Testis (tissue), 3 donors: ENCODE data around the gene PDE7B. TPM values are rescaled to one million over a fixed set of nuclear protein-coding genes. Genes with fewer than 3 reads are reported as not detected.

Experiments used
- DNase-seq: peaks from one replicate; pipeline ENCODE4 v3.0.0-alpha.2; 2019
- H3K27ac ChIP-seq, 2 donors: fragments of 200-600 bp; sonication (generic); one replicate each; pipeline ENCODE4 v1.5.1; 2019
- H3K27me3 ChIP-seq: fragments of 200-600 bp; sonication (generic); one replicate; pipeline ENCODE4 v1.5.1; 2019
- H3K36me3 ChIP-seq: fragments of 200-600 bp; sonication (generic); one replicate; pipeline ENCODE4 v1.5.1; 2017; ENCODE audit warnings: low read depth; ENCODE audit errors: missing control alignments
- H3K4me1 ChIP-seq: fragments of 200-600 bp; sonication (generic); one replicate; pipeline ENCODE4 v1.5.1; 2019
- H3K4me3 ChIP-seq, 2 donors: fragments of 200-600 bp; sonication (generic); one replicate each; pipeline ENCODE4 v1.5.1; 2017 to 2019
- H3K9me3 ChIP-seq: fragments of 200-600 bp; sonication (generic); one replicate; pipeline ENCODE4 v1.5.1; 2017
- POLR2A ChIP-seq: fragments of 450-650 bp; IDR thresholded peaks from one replicate; pipeline ENCODE4 v1.6.1; 2017; ENCODE audit warnings: antibody characterized with exemption, mild to moderate bottlenecking, moderate library complexity
- whole genome bisulfite sequencing, 2 donors: methylation state at CpG; one replicate each; pipeline ENCODE4 v1.1.5; 2018; 5-methylcytosine and 5-hydroxymethylcytosine counted together
- intact Hi-C: fragments of 100-400 bp; cut with DNase I; formaldehyde crosslinking; loops from one replicate; pipeline ENCODE4 v1.15.1; 2023; ENCODE audit warnings: low total_unique reads
- polyA plus RNA-seq: library from polyadenylated mRNA; stranded (reverse); fragments of 350-450 nt; fragmentation: Illumina TruSeq; extraction: RNeasy Lipid Tissue Mini Kit (QIAGEN cat#74804); gene quantifications from one replicate; pipeline ENCODE4 v1.2.3, GENCODE V29; 2014; ENCODE audit warnings: low read depth, low replicate concordance; ENCODE audit not compliant: insufficient read depth
- total RNA-seq, 2 donors: library from RNA; depleted of rRNA; stranded (reverse); fragments of >200 nt; gene quantifications; one replicate each; pipeline ENCODE4 v1.2.3, GENCODE V29; 2016
- TF ChIP-seq, protein P1 (sequence below), 3 experiments: fragments of 450-650 bp in 2 of 3; fragments of 200-600 bp in 1 of 3; sonication (generic) in 1 of 3; IDR thresholded peaks; one replicate each; pipeline ENCODE4 v1.5.1; 2016 to 2019; ENCODE audit warnings: antibody characterized with exemption in 3 of 3, mild to moderate bottlenecking in 2 of 3, moderate library complexity in 1 of 3

PDE7B gene
- total and polyA plus RNA-seq, 3 donors from 2014 or later = 3.7 to 6.9 (median 4.4) TPM

DNA sequence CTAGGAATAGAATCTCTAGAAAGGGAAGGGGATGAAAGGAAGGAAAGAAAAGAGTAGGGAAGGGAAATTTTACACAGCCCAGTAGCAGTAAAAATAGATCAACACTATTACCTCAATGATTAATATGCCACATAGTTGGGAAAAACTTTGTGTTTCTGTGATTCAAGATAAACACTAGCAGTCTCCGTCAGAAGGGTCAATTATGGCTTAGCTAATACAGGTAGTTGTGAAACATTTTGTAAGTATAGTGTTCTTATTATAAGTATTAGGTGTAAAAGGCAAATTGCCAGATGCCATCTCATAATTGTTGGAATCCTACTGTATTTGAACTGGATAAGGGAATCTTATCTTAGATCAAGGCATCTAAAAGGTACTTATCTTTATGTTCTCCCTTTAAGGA lies 232.9 kb downstream of the PDE7B start:
- no peak for TF ChIP-seq POLR2A
- TF ChIP-seq, protein P1, sequence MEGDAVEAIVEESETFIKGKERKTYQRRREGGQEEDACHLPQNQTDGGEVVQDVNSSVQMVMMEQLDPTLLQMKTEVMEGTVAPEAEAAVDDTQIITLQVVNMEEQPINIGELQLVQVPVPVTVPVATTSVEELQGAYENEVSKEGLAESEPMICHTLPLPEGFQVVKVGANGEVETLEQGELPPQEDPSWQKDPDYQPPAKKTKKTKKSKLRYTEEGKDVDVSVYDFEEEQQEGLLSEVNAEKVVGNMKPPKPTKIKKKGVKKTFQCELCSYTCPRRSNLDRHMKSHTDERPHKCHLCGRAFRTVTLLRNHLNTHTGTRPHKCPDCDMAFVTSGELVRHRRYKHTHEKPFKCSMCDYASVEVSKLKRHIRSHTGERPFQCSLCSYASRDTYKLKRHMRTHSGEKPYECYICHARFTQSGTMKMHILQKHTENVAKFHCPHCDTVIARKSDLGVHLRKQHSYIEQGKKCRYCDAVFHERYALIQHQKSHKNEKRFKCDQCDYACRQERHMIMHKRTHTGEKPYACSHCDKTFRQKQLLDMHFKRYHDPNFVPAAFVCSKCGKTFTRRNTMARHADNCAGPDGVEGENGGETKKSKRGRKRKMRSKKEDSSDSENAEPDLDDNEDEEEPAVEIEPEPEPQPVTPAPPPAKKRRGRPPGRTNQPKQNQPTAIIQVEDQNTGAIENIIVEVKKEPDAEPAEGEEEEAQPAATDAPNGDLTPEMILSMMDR (IDR thresholded peaks at IDR 0.05) = no peak
- 85 to 93% methylated on average over 1 of the region's 1 CpG for WGBS, 2 donors

DNA sequence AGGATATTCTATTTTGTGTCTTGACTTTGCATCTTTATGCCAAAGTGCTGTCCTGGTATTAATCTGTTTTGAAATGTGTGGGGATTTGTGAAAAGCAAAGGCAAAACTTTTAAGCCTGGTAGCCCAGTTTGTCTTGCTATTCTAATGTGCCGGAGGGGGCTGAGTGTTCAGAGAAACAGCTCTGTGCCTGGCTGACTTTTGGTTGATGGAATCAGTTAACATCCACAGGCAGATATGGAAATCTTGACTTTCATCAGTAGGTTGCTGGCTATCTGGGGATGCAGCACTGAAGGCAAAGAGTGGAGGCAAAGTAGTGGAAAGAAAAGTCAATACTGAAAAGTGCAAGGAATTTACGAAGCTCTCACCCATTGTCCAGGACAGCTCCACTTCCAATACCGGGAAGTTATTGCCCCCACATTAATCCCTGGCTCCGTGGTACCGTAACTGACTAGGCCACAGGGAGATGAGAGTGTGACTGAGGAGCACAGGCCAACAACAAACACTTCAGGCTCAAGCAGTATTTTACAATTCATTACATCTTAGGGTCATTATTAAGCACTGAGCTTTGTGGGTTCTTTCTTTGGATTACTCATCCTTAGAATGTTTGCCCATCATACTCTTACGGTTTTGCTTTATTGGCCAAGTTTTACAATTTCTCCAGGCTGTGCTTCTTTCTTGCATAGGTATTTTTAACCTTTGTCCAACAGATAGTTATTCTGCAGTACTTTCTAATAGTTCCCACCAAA lies 234.0 kb downstream of the PDE7B start:
- TF ChIP-seq, protein P1 (IDR thresholded peaks at IDR 0.05) = no peak
- TF ChIP-seq POLR2A = no peak
- no peak overlapping the region for H3K4me3 ChIP-seq
- no peaks in the 10 kb centered on the region for H3K9me3 ChIP-seq
- intact Hi-C loops = no loop called here
- no peaks in the 10 kb centered on the region for H3K27me3 ChIP-seq
- no peak for DNase-seq
- H3K36me3 ChIP-seq = no peaks in the 10 kb centered on the region
- H3K27ac ChIP-seq = no peak overlapping the region
- H3K4me1 ChIP-seq = no peaks in the 10 kb centered on the region
- 84 to 86% methylated on average over 6 of the region's 6 CpGs for WGBS, 2 donors

More for the DNA sequence above, 232.9 kb downstream of the PDE7B start:
- no peak for DNase-seq
- Histone ChIP-seq H3K27ac (no peak overlapping the region), H3K4me3 (no peak overlapping the region), H3K9me3 (no peaks in the 10 kb centered on the region), H3K4me1 (no peaks in the 10 kb centered on the region), H3K27me3 (no peaks in the 10 kb centered on the region), H3K36me3 (no peaks in the 10 kb centered on the region)
- intact Hi-C loops = no loop called here

DNA sequence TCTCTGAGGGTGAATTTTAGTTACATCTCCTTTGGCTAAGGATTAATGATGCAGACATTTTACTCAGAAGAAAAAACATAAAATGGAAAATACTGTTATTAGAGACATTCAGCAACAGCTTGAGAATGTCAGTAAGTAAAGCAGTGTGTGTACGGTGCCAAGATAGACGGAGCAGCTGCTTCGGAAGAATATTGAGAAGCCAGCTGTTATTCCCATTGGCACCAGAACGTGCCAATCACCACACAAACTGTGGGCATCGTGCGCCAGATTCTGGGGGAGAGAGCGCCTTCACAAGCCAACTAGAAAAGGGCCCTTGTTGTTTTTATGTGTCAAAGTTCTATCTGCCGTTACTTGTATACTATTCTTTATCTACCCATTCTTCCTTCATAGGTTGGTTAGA lies 235.2 kb downstream of the PDE7B start:
- Histone ChIP-seq H3K4me3 (no peak overlapping the region), H3K27me3 (no peaks in the 10 kb centered on the region), H3K27ac (no peak overlapping the region), H3K36me3 (no peaks in the 10 kb centered on the region), H3K9me3 (no peaks in the 10 kb centered on the region), H3K4me1 (peaks cover 4% of the 10 kb centered on the region)
- intact Hi-C loops = no loop called here
- 78 to 85% methylated on average over 8 of the region's 8 CpGs for WGBS, 2 donors
- TF ChIP-seq, protein P1 (IDR thresholded peaks at IDR 0.05) = no peak
- DNase-seq = no peak

DNA sequence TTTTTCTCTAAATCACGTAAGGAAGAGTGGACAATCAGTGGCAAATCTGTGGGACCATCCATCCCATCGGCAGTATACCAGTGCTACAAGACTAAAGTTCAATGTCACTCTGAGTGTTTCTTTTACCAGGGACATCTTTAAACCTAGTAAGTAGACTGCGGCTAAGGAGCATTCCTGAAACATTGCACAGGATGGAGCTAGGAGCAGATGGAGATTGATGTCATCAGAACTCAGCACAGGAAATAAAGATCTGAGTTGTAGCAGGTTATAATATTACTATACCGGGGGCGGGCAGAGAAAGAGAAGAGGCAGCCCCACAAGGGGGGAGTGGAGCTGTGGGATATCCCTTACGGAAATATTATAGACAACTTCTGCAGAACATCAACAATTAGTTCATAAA lies 236.5 kb downstream of the PDE7B start:
- Histone ChIP-seq H3K9me3 (no peaks in the 10 kb centered on the region), H3K4me1 (peaks cover 4% of the 10 kb centered on the region), H3K4me3 (no peak overlapping the region), H3K36me3 (no peaks in the 10 kb centered on the region), H3K27ac (no peak overlapping the region), H3K27me3 (no peaks in the 10 kb centered on the region)
- WGBS, 2 donors = 94 to 96% methylated on average over 6 of the region's 6 CpGs
- intact Hi-C loops = no loop called here
- TF ChIP-seq, protein P1 (IDR thresholded peaks at IDR 0.05) = no peak
- TF ChIP-seq POLR2A = no peak
- DNase-seq = no peak

DNA sequence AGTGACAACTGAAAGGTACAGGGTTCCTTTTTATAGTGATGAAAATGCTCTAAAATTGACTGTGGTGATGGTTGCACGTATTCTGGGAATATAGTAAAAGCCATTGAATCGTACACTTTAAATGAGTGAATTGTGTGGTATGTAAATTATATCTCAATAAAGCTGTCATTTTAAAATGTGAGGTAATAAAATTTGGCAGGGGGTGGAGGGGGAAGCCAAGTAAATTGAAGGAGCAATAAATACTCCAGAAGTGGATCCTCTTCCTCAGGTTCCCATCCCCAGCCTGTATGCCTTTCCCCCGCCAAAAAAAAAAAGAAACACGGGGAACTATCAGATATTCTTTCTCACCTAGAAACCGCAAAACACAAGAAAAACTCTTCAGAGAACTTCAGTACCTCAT lies 237.2 kb downstream of the PDE7B start:
- no peak for DNase-seq
- intact Hi-C loops = no loop called here
- Histone ChIP-seq H3K4me1 (peaks cover 4% of the 10 kb centered on the region), H3K9me3 (no peaks in the 10 kb centered on the region), H3K36me3 (no peaks in the 10 kb centered on the region), H3K27ac (no peak overlapping the region), H3K27me3 (no peaks in the 10 kb centered on the region), H3K4me3 (no peak overlapping the region)
- TF ChIP-seq POLR2A = no peak
- TF ChIP-seq, protein P1 (IDR thresholded peaks at IDR 0.05) = no peak
- 82 to 87% methylated on average over 5 of the region's 5 CpGs for WGBS, 2 donors
